H1 (cell line): ENCODE results near the gene AMPH. TPM values are rescaled to one million over a fixed set of nuclear protein-coding genes. Genes with fewer than 3 reads are reported as not detected.

Source experiments
- CTCF ChIA-PET: fragments of 300-600 bp; sonication (Branson Sonifier 250); formaldehyde crosslinking; loops from one replicate; lab custom pipeline; 2021; ENCODE audit not compliant: partially characterized antibody; lab: Charles Lee
- POLR2A ChIA-PET: fragments of 300-600 bp; sonication (Branson Sonifier 250); formaldehyde crosslinking; loops from one replicate; lab custom pipeline; 2021; ENCODE audit warnings: inconsistent platforms; ENCODE audit not compliant: partially characterized antibody; lab: Charles Lee
- DNase-seq, 2 experiments: peaks; one replicate each; pipeline versions ENCODE4 v3.0.0 to v3.0.0-alpha.2; 2010 to 2022; ENCODE audit warnings: low spot score in 2 of 2, low read depth in 1 of 2, mixed read lengths in 1 of 2
- FAIRE-seq: peaks from 2 replicates; lab custom pipeline; 2011; peaks lifted over from hg19 to GRCh38; lab: Jason Lieb, UNC
- H2AFZ ChIP-seq: 2 replicates; pipeline ENCODE4 v1.8.1; 2012; ENCODE audit warnings: low read length, inconsistent platforms
- H2AK5ac ChIP-seq: 2 replicates; pipeline ENCODE4 v1.6.1; 2013; ENCODE audit warnings: low read depth, low read length
- H2BK120ac ChIP-seq: replicated peaks from 2 replicates; pipeline ENCODE3; 2013; ENCODE audit warnings: low read depth, low read length, inconsistent platforms
- H2BK12ac ChIP-seq: 2 replicates; pipeline ENCODE4 v1.6.1; 2013; ENCODE audit warnings: low read depth, low read length
- H2BK15ac ChIP-seq: 2 replicates; pipeline ENCODE4 v1.6.1; 2013; ENCODE audit warnings: low read length
- H2BK20ac ChIP-seq: 2 replicates; pipeline ENCODE4 v1.6.1; 2013; ENCODE audit warnings: low read length
- H2BK5ac ChIP-seq: 2 replicates; pipeline ENCODE4 v1.6.1; 2013; ENCODE audit warnings: low read depth, low read length
- H3K14ac ChIP-seq: 2 replicates; pipeline ENCODE4 v1.6.1; 2013; ENCODE audit warnings: inconsistent platforms; ENCODE audit not compliant: insufficient read length
- H3K18ac ChIP-seq: 2 replicates; pipeline ENCODE4 v1.6.1; 2013; ENCODE audit warnings: low read length; ENCODE audit errors: extremely low read depth
- H3K23ac ChIP-seq: 2 replicates; pipeline ENCODE4 v1.6.1; 2013; ENCODE audit warnings: inconsistent platforms; ENCODE audit not compliant: insufficient read length
- H3K23me2 ChIP-seq: 2 replicates; pipeline ENCODE4 v1.6.1; 2013; ENCODE audit warnings: low read depth, low read length
- H3K27ac ChIP-seq: 2 replicates; pipeline ENCODE4 v1.6.1; 2011; ENCODE audit warnings: low read depth, low read length, inconsistent platforms
- H3K27me3 ChIP-seq, 4 experiments: replicated peaks in 1 of 4; 1 replicate in 1 of 4; 2 replicates in 3 of 4; pipeline versions ENCODE4 v1.6.1 to v1.8.1; 2011 to 2013; ENCODE audit warnings: low read length in 3 of 4, mild to moderate bottlenecking in 3 of 4, inconsistent platforms in 2 of 4, mixed read lengths in 2 of 4, moderate library complexity in 1 of 4; ENCODE audit not compliant: control insufficient read depth in 3 of 4, insufficient read depth in 3 of 4; ENCODE audit errors: extremely low read depth in 1 of 4
- H3K36me3 ChIP-seq, 4 experiments: 2 replicates each; pipeline versions ENCODE4 v1.6.1 to v1.8.1; 2011 to 2013; ENCODE audit warnings: mild to moderate bottlenecking in 4 of 4, low read length in 3 of 4, moderate library complexity in 2 of 4, control low read depth in 1 of 4, inconsistent platforms in 1 of 4; ENCODE audit not compliant: insufficient read depth in 4 of 4, control insufficient read depth in 2 of 4
- H3K4ac ChIP-seq: replicated peaks from 2 replicates; pipeline ENCODE3; 2013; ENCODE audit warnings: low read length, low read depth, mixed read lengths, inconsistent platforms; ENCODE audit not compliant: insufficient read length
- H3K4me1 ChIP-seq, 4 experiments: replicated peaks in 1 of 4; 1 replicate in 1 of 4; 2 replicates in 3 of 4; pipeline versions ENCODE4 v1.6.1 to v1.8.1; 2011 to 2013; ENCODE audit warnings: low read length in 3 of 4, inconsistent platforms in 2 of 4, mixed read lengths in 1 of 4; ENCODE audit not compliant: insufficient read depth in 4 of 4, control insufficient read depth in 3 of 4
- H3K4me2 ChIP-seq, 2 experiments: 2 replicates each; pipeline versions ENCODE4 v1.6.1 to v1.8.1; 2011 to 2013; ENCODE audit warnings: low read depth in 2 of 2, low read length in 2 of 2, control low read depth in 1 of 2, inconsistent platforms in 1 of 2, mild to moderate bottlenecking in 1 of 2; ENCODE audit not compliant: insufficient read depth in 1 of 2
- H3K4me3 ChIP-seq, 4 experiments: fragments of 200-600, 300-600 bp in 1 of 4; sonication (generic), shearing (Covaris generic), sonication (Bioruptor Twin) in 1 of 4; 2 replicates each; pipeline versions ENCODE4 v1.5.1 to v1.8.1; 2011 to 2016; ENCODE audit warnings: low read length in 4 of 4, low read depth in 3 of 4, control low read depth in 2 of 4, inconsistent platforms in 2 of 4, mild to moderate bottlenecking in 2 of 4, mixed read lengths in 1 of 4, moderate library complexity in 1 of 4; ENCODE audit not compliant: insufficient read depth in 2 of 4; ENCODE audit errors: extremely low read depth in 1 of 4
- H3K56ac ChIP-seq: replicated peaks from 2 replicates; pipeline ENCODE3; 2013; ENCODE audit warnings: low read depth, mild to moderate bottlenecking, mixed read lengths, low read length, inconsistent platforms; ENCODE audit not compliant: insufficient read length
- H3K79me1 ChIP-seq: 2 replicates; pipeline ENCODE4 v1.6.1; 2013; ENCODE audit warnings: low read depth, low read length, control low read depth
- H3K79me2 ChIP-seq, 2 experiments: 2 replicates each; pipeline versions ENCODE4 v1.6.1 to v1.8.1; 2012 to 2013; ENCODE audit warnings: low read length in 2 of 2, mild to moderate bottlenecking in 2 of 2, inconsistent platforms in 1 of 2; ENCODE audit not compliant: insufficient read depth in 2 of 2, control insufficient read depth in 1 of 2
- H3K9ac ChIP-seq, 4 experiments: replicated peaks in 1 of 4; 1 replicate in 1 of 4; 2 replicates in 3 of 4; pipeline versions ENCODE4 v1.6.1 to v1.8.1; 2011 to 2013; ENCODE audit warnings: low read depth in 3 of 4, low read length in 3 of 4, control low read depth in 2 of 4, mild to moderate bottlenecking in 2 of 4, moderate library complexity in 2 of 4, inconsistent platforms in 1 of 4; ENCODE audit errors: extremely low read depth in 1 of 4
- H3K9me3 ChIP-seq, 2 experiments: 2 replicates each; pipeline versions ENCODE4 v1.6.1 to v1.8.1; 2012 to 2013; ENCODE audit warnings: mild to moderate bottlenecking in 2 of 2, moderate library complexity in 2 of 2, control low read depth in 1 of 2, inconsistent platforms in 1 of 2, low read depth in 1 of 2, low read length in 1 of 2, mixed read lengths in 1 of 2; ENCODE audit not compliant: insufficient read depth in 2 of 2
- H4K20me1 ChIP-seq, 2 experiments: replicated peaks in 1 of 2; 2 replicates each; pipeline versions ENCODE3 to v1.8.1; 2011 to 2013; ENCODE audit warnings: inconsistent platforms in 2 of 2, low read length in 2 of 2, mild to moderate bottlenecking in 1 of 2; ENCODE audit not compliant: insufficient read depth in 2 of 2, control insufficient read depth in 1 of 2
- H4K5ac ChIP-seq: 2 replicates; pipeline ENCODE4 v1.6.1; 2013; ENCODE audit warnings: low read length, low read depth, mixed read lengths, inconsistent platforms; ENCODE audit not compliant: insufficient read length
- H4K8ac ChIP-seq: 2 replicates; pipeline ENCODE4 v1.8.0; 2013; ENCODE audit warnings: mild to moderate bottlenecking, moderate library complexity, low read length, inconsistent platforms; ENCODE audit not compliant: insufficient read depth; ENCODE audit errors: extremely low read depth
- H4K91ac ChIP-seq: replicated peaks from 2 replicates; pipeline ENCODE3; 2013; ENCODE audit warnings: low read length, mixed read lengths, inconsistent platforms; ENCODE audit not compliant: insufficient read length
- BRCA1 ChIP-seq: IDR thresholded peaks from 2 replicates; pipeline ENCODE4 v1.6.1; 2012; ENCODE audit warnings: low read depth, low read length, improper control_type of control experiment
- CHD2 ChIP-seq: IDR thresholded peaks from 2 replicates; pipeline ENCODE4 v1.6.1; 2012; ENCODE audit warnings: low read length, improper control_type of control experiment
- EGR1 ChIP-seq: IDR thresholded peaks from 2 replicates; pipeline ENCODE4 v1.6.1; 2011; ENCODE audit warnings: low read depth, low read length, borderline replicate concordance
- GABPA ChIP-seq: IDR thresholded peaks from 2 replicates; pipeline ENCODE4 v1.6.1; 2011; ENCODE audit warnings: mild to moderate bottlenecking, low read length, moderate library complexity, borderline replicate concordance; ENCODE audit not compliant: insufficient read depth
- HDAC2 ChIP-seq, 2 experiments: fragments of 300-600 bp in 1 of 2; sonication (generic) in 1 of 2; IDR thresholded peaks; 2 replicates each; pipeline ENCODE4 v1.6.1; 2011 to 2012; ENCODE audit warnings: low read depth in 2 of 2, low read length in 2 of 2, mild to moderate bottlenecking in 2 of 2, moderate library complexity in 2 of 2, borderline replicate concordance in 1 of 2, inconsistent platforms in 1 of 2
- POLR2A ChIP-seq, 2 experiments: IDR thresholded peaks; 1 replicate in 1 of 2; 2 replicates in 1 of 2; pipeline ENCODE4 v1.6.1; 2011; ENCODE audit warnings: low read depth in 2 of 2, low read length in 2 of 2, mild to moderate bottlenecking in 2 of 2; ENCODE audit errors: control extremely low read depth in 1 of 2
- POU5F1 ChIP-seq: IDR thresholded peaks from 2 replicates; pipeline ENCODE4 v1.6.1; 2011; ENCODE audit warnings: low read depth, mild to moderate bottlenecking, low read length, moderate library complexity
- RAD21 ChIP-seq, 2 experiments: IDR thresholded peaks in 1 of 2; conservative IDR thresholded peaks in 1 of 2; 2 replicates each; pipeline ENCODE4 v1.6.1; 2011; ENCODE audit warnings: low read depth in 2 of 2, low read length in 2 of 2, improper control_type of control experiment in 1 of 2, inconsistent platforms in 1 of 2, mild to moderate bottlenecking in 1 of 2, moderate library complexity in 1 of 2
- RFX5 ChIP-seq: IDR thresholded peaks from 2 replicates; pipeline ENCODE4 v1.6.1; 2011; ENCODE audit warnings: low read depth, low read length, improper control_type of control experiment, borderline replicate concordance
- RXRA ChIP-seq: IDR thresholded peaks from 2 replicates; pipeline ENCODE4 v1.6.1; 2011; ENCODE audit warnings: low read depth, mild to moderate bottlenecking, low read length, moderate library complexity; ENCODE audit not compliant: insufficient read depth
- SP4 ChIP-seq: IDR thresholded peaks from 2 replicates; pipeline ENCODE4 v1.6.1; 2012; ENCODE audit warnings: low read length, inconsistent platforms
- TCF12 ChIP-seq: IDR thresholded peaks from 2 replicates; pipeline ENCODE4 v1.6.1; 2011; ENCODE audit warnings: low read depth, mild to moderate bottlenecking, low read length
- WGBS, 2 experiments: shearing (Covaris generic) in 1 of 2; methylation state at CpG; one replicate each; pipeline versions ENCODE4 v1.1.6 to v1.1.7; 2013 to 2015; ENCODE audit warnings: low lambda C conversion rate in 2 of 2, mixed read lengths in 2 of 2, inconsistent platforms in 1 of 2, low coverage in 1 of 2, missing lambda C conversion rate in 1 of 2; ENCODE audit not compliant: insufficient replicate concordance in 2 of 2, insufficient coverage in 1 of 2, insufficient read length in 1 of 2; ENCODE audit errors: extremely low coverage in 1 of 2, missing lambda C conversion rate in 1 of 2; 5-methylcytosine and 5-hydroxymethylcytosine counted together
- polyA plus RNA-seq, 7 experiments: library from polyadenylated mRNA; depleted of rRNA in 3 of 7; stranded (reverse) in 5 of 7; unstranded in 2 of 7; fragments of >200 nt in 5 of 7; fragments of 200-250 nt in 2 of 7; gene quantifications; 1 replicate in 5 of 7; 2 replicates in 1 of 7; 4 replicates in 1 of 7; pipeline versions ENCODE4 v1.2.1 to v1.2.3, GENCODE V29; 2011 to 2013; ENCODE audit warnings: missing spikeins in 2 of 7, mixed read lengths in 2 of 7
- total RNA-seq: library from RNA; stranded (reverse); fragmentation: NEBNext Ultra II Directional; extraction: Animal tissue kit (Norgen Biotek cat#: 25700); gene quantifications from 2 replicates; pipeline ENCODE4 v1.2.1, GENCODE V29; 2021
- TF ChIP-seq, protein P1 (sequence below): IDR thresholded peaks from 2 replicates; pipeline ENCODE4 v1.6.1; 2012; ENCODE audit warnings: low read length, inconsistent platforms

AMPH gene
- total and polyA plus RNA-seq, 2 of the 8 experiments (the other 6 are each of a cell fraction or from before 2014, with no cell fraction given), result 7.3 to 12.2 TPM

DNA sequence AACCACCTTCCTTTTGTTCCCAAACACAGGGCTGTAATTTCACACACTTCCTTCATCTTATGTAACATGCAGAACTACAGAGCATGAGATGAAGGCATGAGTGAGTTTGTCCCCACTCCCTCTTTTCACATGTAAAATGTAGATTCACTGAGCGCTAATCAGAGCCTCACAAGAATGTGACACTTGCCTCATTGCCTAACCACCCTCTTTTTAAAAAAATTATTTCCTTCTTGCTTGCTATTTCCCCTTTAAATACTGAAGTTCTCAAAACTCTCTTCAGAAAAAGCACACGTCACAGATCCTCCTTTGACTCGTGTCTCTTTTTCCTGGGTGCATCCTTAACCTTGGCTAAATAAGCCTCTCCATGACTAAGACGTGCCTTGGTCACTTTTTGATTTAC, 236.5 kb downstream of the AMPH start:
- ChIA-PET POLR2A (no interaction called here), CTCF (interaction anchor here (0.8 to 2.7 kb wide), 5 partner anchors 8 to 25 kb away, joined by 3 to 15 read pairs (median 5); no protein-coding TSS in a partner anchor)
- Histone ChIP-seq H3K9ac (no peak overlapping the region), H2AFZ (no peak overlapping the region), H2AK5ac (no peak overlapping the region), H4K20me1 (no peaks in the 10 kb centered on the region), H3K23me2 (no peaks in the 10 kb centered on the region), H4K5ac (no peak overlapping the region), H3K4me3 (no peak overlapping the region), H3K79me2 (no peaks in the 10 kb centered on the region), H3K4ac (no peak overlapping the region), H3K27ac (no peak overlapping the region), H3K4me1 (0 out of 7 replicates have a peak, but pooled peaks cover 0 to 2% (median 0%) of the 10 kb centered on the region in 4 experiments), H3K9me3 (peaks cover 0 to 4% of the 10 kb centered on the region in 2 experiments; a peak in 1 of 4 replicates), H3K79me1 (no peaks in the 10 kb centered on the region), H2BK20ac (no peak overlapping the region), H3K18ac (no peak overlapping the region), H3K14ac (no peak overlapping the region), H3K36me3 (no peaks in the 10 kb centered on the region), H3K23ac (no peak overlapping the region), H3K4me2 (no peak overlapping the region), H4K8ac (no peak overlapping the region), H2BK15ac (no peak overlapping the region), H4K91ac (no peak overlapping the region), H2BK5ac (no peak overlapping the region), H3K27me3 (no peaks in the 10 kb centered on the region), H2BK120ac (no peak overlapping the region), H3K56ac (no peak overlapping the region), H2BK12ac (no peak overlapping the region)
- 87% methylated on average over 4 of the region's 4 CpGs; no CpG with 5 or more reads in 1 of the 2 experiments for WGBS, 2 experiments
- DNase-seq (no peak), FAIRE-seq (no peak)
- TF ChIP-seq RAD21 (IDR thresholded peaks at IDR 0.05 in 1 of 2, conservative IDR thresholded peaks at IDR 0.05 in 1 of 2; ENCODE audit: low read depth in 2 of 2, low read length in 2 of 2) (no peak), EGR1 (no peak), GABPA (no peak), POU5F1 (no peak), HDAC2 (IDR thresholded peaks at IDR 0.05; ENCODE audit: borderline replicate concordance in 1 of 2, low read depth in 2 of 2, low read length in 2 of 2) (no peak), SP4 (no peak), RFX5 (no peak), BRCA1 (no peak), CHD2 (no peak), POLR2A (IDR thresholded peaks at IDR 0.05; ENCODE audit: control extremely low read depth in 1 of 2, low read depth in 2 of 2, low read length in 2 of 2) (no peak), RXRA (no peak), TCF12 (no peak)
- TF ChIP-seq, protein P1, sequence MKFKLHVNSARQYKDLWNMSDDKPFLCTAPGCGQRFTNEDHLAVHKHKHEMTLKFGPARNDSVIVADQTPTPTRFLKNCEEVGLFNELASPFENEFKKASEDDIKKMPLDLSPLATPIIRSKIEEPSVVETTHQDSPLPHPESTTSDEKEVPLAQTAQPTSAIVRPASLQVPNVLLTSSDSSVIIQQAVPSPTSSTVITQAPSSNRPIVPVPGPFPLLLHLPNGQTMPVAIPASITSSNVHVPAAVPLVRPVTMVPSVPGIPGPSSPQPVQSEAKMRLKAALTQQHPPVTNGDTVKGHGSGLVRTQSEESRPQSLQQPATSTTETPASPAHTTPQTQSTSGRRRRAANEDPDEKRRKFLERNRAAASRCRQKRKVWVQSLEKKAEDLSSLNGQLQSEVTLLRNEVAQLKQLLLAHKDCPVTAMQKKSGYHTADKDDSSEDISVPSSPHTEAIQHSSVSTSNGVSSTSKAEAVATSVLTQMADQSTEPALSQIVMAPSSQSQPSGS, result no peak
